ENCODE results near the gene NMT1.

NMT1 gene

DNA sequence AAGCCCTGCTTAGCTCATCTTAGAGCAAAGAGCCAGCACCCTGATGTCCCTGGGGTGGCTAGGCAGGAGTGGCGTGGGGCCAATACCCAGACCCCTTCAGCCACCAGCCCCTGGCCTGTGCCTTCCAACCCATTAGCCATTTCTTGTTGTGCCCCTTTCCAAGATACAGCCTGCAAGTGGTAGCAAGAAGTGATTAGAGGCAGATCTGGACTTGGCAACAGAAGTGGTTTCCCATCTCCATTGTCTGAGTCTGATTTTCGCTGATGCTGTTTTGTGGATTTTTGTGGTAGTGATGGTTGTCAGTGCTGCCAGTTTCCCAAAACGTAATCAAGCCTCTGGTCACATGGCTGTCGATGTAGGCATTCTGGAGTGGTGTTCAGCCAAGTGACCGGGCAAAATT lies 45.5 kb downstream of the NMT1 start:
- DNase-seq: no peak

DNA sequence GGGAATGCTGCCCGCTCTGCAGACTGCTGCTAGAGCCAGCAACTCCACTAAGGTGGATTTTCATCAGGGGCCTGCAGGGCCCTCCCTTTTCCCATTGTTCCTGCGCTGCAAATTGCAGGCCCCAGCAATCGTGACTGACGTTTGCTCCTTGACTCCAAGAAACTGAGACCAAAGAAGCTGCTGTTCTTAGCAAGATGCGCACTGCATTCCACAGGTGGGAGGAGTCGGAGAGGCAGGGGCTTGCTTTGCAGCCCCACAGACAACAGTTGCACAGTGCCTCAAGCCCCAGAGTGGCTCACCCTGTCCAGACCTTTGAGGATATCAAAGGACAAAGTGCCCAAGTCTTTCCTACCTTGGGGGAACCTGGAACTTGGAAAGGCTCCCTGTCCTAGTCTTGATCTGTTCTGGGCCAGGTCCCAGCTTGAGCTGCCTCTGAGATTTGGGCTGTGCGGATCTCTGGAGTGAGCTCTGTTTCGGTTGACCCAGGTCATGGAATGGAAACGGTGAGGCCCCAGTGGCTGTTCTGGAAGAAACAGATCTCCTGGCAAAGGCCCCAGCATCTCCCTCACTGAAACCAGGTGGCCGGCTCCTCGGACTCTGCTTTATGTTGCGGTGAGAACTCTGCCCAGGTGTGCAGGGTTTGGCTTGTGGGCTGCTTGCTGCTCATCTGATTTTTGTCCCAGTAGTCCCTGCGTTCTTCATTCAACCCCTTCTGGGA lies 46.3 kb downstream of the NMT1 start:
- DNase-seq: no peak

DNA sequence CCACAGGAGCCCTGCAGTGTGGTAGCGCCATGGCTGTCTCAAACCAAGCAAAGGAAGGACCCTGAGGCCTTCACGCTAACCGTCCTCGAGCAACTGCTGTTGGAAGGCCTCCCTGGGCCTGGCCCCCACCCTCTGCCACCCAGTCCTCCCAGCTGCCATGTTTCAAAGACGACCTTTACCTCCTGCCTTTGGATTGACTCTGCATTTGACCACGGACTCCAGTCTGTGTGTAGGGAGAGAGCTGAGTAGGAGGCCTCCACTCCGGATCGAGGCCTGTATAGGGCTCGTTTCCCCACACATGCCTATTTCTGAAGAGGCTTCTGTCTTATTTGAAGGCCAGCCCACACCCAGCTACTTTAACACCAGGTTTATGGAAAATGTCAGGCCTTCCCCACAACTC lies 46.9 kb downstream of the NMT1 start:
- no peak for DNase-seq

DNA sequence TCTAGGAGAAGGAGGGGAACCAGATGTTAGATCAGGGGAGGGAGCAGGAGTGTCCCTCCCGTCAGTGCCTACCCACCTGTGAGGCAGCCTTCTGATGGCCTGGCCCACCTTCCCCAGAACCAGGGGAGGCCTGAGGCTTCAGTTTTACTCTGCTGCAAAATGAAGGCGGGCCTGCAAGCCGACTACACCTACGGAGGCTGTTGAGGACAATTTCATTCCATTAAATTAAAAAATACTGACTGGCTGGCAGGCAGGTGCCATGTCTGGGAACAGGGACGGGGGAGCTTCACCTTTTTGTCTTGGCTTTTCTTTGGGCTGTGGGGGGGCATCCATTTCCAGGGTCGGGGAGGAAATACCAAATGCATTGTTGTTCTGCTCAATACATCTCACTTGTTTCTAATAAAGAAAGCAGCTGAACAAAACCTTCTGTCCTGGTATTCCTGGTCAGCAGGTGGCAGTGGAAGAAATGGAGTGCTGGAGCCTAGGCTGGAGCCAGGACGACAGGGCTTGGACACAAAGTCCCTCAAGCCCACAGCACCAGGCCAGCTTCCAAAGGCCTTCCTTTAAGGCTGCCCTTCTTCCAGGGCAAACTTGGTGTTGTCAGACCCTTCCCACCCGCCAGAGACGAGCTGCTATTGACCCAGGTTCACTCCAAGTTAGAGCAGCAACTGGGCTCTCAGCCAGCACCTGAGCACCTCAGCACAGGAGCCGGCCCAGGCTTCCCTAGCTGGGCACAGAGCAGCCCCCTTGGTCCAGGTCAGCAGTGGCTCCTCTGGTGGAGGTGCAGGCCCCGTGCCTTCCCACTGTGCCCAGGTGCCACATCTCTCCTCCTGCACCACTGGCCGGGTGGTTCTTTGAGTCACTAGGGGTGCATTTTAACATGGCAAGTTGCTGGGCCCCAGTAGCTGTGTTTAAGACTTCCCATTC lies 47.7 kb downstream of the NMT1 start:
- DNase-seq: no peak

DNA sequence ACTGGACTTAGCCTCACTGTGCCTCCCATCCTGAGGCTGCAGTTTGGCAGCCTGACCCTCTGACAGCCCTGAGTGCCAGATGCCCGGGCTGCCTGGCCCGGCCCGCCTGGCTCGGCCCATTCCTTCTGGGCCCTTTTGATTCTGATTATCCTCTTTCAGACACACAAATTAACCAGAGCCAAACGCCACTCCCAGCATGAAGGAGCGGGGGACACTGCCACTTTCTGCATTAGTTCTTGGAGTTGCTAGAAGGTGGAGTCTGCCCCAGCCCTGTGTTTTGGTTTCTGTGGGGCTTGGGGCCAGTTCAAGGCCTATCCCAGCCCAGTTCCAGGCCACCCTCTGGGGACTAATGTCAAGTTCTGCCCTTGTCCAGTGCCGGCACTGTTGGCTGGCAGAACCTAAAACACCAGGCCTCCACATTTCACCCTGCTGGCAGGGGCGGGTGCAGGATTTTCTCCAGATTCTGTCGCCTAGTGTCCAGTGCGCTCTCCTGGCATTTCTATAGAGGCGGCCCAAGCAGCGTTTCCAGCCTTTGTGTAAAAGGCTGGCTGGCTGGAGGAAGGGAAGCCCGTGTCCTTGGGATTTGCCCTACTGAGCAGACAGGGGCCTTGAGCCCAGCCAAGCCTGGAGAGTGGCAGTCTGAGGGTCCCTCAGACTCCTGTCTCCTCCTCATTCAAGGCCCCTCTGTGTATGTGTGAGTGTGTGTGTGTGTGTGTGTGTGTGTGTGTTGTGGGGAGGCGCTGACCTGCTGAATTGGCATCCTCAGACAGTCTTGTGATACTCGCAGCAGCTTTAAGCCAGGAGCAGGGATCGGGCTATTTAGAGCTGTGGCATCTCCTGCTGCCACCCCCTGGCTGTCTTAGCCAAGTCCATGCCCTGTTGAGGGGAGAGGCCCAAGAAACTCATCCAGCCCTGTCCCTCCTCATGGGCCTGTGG lies 49.8 kb downstream of the NMT1 start:
- no peak for DNase-seq

DNA sequence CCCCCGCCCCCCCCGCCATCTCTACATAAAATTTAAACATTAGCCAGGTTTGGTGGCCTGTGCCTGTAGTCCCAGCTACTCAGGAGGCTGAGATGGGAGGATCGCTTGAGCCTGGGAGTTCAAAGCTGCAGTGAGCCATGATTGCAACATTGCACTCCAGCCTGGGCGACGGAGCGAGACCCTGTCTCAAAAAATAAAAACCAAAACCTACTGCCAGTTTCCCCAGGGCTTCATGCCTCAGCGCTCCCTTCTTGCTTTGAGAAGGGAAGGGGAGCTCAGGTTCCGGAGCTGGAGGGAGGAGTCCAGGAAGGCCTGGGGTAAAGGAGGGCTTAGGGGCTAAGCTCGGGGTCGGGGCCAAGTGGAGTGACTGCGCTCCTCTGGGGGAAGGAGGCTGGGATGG lies 50.7 kb downstream of the NMT1 start:
- DNase-seq: no peak

DNA sequence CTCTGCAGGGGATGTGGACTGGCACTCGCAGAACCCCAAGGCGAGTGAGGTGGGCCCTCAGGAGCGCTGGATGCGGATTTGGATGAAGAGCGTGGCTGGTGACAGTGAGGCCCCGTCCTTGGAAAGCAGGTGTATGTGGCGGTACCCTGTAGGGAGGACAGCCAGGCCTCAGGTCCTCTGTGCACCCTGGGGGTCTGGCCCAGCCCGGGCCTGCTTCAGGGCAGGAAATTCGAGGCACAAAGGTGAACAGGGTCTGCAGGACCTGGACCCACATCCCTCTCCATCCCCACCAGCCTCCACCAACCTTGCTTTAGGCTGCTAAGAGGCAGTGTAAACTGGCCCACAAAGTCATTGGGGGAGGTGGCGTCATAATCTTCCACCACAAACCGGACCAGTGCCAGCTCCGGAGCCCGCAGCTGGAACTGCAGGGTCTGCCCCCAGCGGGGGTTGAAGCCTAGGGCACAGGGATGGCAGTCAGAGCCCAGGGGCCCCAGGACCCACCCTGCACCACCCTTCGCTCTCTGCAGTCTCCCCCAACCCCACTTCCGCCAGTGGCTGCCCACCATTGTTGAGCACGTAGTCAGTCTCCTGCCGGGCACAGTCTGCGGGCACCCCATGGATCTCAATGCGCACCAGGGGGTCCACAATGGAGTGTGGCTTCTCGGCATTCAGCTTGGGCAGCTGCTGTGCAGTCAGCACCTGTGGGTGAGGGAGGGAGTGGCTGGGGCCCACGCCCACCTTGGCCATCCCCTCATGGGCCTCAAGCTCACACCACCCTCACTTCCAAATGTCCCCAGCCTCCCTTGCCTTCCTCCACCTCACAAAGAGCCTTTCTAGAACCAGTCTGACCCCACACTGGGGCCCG lies 51.7 kb downstream of the NMT1 start:
- no peak for DNase-seq

DNA sequence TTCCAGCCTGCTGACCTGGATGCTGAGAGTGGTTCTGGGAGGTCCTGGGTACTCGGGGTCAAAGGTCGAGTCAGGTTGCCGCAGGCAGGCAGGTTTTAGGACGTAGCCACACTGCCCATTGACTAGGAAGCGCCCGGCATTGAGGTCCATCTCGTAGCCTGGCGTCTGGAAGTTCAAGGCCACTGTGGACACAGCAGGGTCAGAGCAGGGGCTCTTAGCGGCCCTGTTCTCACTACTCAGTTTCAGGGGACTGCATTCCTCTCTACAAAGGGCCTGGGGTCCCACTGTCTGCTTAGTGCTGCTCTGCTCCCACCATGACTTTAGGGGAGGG lies 52.3 kb downstream of the NMT1 start:
- no peak for DNase-seq

DNA sequence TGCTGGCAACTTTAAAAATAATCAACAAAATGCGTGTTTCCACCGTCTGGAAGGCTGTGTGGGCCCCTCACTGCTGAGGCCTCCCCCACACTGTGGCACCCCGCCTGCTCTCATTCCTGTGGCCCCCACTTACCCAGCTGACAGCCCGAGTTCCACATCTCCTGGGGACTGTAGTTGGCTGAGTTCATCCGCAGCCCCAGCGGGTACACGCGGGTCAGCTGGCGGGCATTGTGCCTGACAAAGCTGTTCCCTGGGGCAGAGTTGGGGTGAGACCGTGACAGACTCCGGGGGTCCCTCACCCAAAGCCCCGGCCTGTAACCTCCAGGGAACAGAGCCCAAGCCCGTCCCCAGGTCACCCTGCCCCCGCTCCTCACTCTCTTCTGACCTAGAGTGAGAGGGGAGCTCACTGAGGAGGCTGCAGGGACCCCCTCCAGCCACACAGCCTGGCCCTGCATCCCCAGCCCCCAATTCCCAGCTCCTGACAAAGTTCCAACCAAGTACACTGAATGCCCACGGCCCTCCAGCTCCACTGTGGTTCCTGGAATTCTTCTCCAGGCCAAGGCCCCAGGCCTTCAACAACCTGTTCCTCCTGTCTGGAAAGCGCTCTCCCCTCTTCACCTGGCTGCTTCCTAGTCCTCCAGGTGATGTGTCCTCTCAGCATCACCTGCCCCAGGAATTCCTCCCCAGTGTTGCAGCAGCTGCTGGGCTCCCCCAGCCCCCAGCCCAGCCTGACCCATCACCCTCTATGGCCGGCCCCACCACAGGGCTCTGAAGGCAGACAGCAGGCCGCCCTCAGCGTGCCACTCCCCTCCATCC lies 53.2 kb downstream of the NMT1 start:
- no peak for DNase-seq

DNA sequence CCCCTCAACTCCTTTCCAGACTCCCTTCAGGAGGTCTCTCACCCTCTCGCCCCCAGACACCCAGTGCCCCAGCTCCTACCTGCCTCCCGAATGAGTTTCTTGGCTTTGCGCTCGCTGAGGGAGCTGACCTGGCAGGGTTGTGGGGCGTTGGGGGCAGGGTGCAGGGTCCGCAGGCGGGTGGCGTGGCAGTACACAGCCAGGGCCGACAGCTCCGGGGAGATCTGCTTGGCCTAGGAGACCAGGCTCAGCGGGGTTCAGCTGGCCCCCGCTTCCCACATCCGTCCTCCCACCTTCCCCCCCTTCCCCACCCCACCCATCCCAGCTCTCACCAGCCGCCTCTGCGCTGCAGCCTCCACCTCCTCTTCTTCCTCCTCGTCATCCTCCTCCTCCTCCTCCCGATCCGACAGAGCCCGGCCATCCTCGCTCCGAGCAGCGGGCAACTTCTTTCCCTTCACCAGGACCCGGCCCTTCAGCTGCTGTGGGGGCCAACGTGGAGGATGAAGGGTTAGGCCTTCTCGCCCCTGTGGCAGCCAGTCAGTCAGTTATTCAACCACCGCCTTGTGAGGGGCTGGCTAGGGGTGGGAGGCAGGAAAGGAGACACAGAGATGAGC lies 54.0 kb downstream of the NMT1 start:
- DNase-seq: no peak

DNA sequence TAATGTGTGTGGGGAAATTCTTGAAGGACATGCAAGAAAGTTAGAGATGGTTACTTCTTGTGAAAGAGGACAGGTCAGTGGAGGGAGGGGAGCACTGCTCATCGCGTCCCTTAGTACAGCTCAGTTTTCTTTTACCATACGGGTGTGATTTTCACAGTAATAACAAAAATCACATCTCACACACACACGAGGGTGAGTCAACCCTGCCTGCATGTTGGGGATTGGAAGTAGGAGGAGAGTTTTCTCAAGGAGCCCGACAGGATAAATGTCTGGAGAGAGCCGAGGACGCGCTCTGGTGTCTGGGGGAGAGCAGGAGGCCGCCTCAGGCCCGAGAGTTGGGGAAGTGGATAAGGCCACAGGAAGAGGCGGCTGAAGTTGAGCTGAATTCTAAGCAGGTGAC lies 54.8 kb downstream of the NMT1 start:
- DNase-seq: no peak

DNA sequence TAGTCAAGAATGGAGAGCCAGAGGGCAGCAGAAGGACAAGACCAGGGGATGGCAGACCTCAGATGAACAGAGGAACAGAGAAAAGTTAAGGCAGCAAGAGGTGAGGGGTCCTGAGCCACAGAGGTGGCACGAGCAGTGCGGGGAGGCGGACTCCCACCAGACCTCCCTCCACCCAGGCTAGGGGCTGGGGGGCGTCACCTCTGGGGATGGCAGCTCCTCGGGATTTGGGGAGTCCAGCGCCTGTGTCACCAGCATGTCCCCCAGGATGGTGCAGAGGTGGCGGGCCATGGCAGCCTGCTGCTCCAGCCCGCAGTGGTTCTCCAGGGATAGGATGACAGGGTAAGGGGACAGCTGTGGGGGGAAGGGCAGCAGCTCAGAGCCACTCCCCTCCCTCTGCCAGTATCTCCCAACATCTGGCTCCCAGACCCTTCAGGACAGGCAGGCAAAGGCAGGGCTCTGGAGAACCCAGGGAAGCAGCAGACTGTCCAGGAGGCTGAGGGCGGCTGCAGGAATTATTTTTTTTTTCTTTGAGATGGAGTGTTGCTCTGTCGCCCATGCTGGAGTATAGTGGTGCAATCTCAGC lies 55.4 kb downstream of the NMT1 start:
- DNase-seq: no peak

DNA sequence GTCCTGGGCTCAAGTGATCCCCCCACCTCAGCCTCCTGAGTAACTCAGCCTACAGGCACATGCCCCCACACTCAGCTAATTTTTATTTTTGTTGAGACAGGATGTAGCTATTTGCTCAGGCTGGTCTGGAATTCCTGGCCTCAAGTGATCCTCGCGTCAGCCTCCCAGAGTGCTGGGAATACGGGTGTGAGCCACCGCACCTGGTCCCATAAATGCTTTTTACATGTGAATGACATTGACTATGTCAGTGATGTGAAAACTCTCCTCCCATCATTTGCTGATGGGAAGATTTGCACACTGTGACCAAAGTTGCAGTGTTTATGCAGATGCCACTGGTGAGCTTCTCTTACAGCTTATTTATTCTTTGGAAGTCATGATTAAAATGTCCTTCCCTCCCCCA lies 56.2 kb downstream of the NMT1 start:
- DNase-seq: no peak

DNA sequence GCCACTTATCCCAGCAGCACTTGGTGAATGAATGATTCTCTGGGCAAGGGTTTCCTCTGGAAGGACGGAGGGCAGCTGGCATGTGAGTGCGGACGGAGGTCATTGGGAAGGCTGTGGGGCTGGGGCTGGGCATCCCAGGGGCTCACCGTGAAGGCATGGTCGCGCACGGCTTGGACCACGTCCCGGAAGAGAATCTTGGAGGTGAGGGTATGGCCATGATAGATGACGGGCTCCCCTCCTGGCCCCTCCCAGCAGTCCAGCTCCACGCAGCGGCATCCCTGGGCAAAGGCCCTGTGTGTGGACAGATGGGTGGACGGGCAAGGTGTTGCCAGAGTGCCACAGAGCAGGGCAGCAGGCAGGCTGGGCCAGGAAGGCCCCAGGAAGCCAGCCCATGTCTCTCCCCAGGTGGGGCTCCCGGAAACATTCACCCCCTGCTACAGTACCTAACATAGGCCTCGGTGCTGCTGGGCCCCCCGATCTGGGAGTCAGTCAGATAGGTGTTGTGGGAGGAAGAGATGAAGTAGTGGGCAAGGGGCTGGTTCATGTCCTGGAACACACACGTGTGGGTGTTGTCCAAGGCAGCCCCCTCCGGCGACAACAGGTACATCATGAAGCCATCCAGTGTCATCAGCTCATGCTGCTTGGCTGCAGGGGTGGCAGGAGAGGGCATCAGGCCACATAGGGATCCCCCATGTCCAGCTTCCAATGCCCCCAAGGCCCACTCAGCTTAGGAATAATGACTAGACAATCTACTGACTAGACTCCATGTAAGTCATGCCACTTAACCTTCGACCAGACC lies 56.9 kb downstream of the NMT1 start:
- DNase-seq: no peak

DNA sequence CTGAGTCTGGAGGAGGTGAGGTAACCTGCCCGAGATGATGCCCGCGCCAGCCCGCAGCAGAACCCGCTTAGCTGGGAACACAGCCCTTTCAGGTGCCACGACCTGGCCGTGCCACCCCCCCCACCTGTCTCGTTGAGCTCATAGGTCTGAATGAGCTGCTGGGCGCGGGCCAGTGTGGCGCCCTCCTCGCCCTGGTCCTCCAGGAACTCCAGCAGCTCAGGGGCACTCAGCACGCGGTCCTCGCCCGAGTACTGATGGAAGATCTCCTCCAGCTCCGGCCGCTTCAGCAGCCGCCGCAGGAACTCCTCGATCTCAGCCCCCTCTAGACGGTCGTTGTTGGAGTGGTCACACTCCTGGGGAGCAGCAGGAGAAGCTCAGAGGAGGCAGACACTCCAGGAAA lies 57.6 kb downstream of the NMT1 start:
- no peak for DNase-seq

DNA sequence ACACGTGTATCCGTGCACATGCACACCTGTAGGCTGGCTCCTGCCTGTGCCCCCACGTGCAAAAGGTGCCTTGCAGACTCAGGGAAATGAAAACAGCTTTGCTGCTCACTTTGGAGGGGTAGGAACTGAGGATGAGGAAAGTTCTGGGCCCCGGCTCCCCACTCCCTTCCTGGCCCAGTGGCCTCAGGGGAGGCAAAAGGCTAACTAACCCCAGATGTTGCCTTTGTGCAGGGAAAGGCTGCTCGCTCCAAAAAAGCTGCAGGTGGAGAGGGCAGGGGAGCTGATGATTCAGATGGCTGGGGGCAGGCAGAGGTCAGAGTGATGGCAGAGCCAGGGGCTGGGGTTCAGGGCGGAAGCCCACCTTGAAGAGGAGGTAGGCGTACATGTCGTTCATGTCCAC lies 58.8 kb downstream of the NMT1 start:
- no peak for DNase-seq

DNA sequence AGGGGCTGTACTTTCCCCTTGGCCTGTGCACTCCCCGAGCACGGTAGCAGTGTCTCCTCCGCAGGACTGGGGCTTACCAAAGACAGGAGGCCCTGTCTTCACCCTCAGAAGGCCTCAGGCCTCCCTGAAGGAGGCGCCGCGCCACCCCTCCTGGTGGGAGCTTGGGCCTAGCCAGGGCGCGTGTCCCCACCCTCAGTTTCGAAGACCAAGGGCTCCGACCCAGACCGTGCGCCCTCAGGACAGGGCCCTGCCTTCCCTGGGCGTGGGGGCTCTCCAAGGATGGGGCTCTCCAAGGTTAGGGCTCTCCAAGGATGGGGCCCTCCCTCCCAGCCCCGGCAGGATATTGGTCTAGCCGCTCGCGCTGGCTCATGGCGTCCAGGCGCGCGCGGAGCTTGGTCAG lies 59.4 kb downstream of the NMT1 start:
- DNase-seq: no peak

DNA sequence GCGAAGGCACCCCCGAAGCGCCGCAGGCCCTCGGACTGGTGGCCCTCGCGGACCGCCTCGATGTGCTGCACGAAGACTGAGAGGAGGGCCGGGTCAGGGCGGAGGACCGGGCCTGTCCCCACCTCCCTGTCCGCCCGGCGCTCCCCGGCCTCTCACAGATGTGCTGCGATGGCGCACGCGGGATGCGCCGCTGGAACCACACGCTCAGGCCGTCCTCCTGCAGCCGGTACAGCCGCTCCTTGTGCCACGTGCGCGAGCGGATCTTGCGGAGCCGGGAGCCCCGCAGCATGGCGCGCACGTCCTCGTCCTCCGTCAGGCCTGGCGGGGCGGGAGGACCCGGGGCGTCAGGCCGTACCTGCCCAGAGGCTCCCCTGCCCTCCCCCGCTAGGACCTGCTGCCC lies 59.9 kb downstream of the NMT1 start:
- no peak for DNase-seq

DNA sequence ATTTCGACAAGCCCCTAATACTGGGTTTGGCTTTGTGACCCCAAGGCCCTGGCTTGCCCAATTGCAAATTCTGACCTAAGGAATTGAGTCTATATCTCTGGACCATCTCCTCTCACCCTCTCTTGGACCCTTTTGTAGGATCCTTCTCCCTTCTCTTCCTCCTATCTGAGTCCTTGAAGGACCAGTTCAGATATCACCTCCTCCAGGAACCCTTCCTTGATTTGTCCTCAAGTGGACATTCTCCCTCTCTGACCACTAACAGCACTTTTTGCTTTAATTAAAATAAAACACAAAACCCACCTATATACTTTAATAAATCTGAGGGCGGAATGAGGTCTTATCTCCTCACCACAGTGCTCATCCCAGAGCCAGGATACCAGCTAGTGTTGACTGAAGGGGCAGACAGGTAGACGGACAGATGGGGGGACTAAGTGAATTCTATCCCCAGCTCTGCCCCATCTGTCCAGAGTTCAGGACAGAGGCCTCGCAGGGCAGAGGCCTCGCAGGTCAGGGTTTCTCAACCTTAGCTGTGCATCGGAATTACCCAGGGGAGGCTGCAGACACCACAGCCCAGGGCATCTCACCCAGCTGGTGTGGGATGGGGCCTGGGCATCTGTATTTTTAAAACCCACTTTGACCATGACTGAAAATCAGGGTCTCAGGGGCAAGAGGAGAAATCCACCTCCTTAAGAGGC lies 62.1 kb downstream of the NMT1 start:
- DNase-seq: no peak
